NCI-H2029 (cell line): Measurements from ENCODE around the gene BIN1.

Experiments
- DNase-seq: peaks from one replicate; lab custom pipeline; 2025; lab: John Stamatoyannopoulos, UW

The BIN1 gene

GRCh38 chr2:127074936-127075335 lies 32.0 kb downstream of the BIN1 start:
- DNase-seq: no peak

GRCh38 chr2:127074358-127074757 lies 32.6 kb downstream of the BIN1 start:
- no peak for DNase-seq

- DNase-seq: no peak
Observed at GRCh38 chr2:127072970-127073369, 34.0 kb downstream of the BIN1 start.

- no peak for DNase-seq
Observed at GRCh38 chr2:127072396-127072795, 34.6 kb downstream of the BIN1 start.

DNA sequence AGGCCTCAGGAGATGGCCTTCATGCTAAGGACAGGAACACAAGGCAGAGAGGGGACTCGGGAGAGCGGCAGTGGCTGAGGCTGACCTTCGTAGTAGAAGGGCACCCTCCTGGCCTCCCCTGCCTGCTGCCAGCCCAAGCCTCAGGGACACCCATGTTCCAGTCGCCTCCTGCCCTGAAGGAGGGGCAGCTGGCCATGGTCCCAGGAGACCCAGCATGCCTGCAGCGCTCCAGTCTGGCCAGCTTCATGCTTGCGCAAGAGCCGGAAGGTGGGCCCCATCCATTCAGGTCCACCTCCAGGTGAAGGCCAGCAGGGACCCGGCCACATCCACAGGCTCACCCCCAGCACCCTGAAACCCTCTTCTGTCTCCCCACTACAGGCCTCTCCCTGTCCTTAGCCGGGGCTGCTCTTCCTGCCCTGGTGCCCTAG lies 35.0 kb downstream of the BIN1 start:
- DNase-seq: no peak

DNA sequence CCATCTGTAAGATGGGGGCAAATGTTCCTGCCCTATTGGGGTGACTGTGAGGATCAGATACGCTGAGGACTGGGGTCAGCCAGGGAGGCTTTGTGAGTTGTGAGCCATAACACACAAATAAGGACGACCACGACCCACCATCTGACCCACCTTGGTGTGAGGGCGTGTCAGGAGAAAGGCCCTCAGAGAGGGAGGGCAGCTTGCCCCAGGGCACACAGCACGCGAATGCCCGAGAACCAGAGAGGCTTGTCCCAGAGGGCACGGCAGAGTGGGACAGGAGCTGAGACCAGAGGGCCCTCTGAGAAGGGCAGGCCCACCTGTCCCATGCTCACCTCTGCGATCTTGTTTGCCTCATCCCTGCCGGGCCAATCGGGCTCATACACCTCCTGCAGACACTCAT lies 36.7 kb downstream of the BIN1 start:
- DNase-seq: no peak

DNA sequence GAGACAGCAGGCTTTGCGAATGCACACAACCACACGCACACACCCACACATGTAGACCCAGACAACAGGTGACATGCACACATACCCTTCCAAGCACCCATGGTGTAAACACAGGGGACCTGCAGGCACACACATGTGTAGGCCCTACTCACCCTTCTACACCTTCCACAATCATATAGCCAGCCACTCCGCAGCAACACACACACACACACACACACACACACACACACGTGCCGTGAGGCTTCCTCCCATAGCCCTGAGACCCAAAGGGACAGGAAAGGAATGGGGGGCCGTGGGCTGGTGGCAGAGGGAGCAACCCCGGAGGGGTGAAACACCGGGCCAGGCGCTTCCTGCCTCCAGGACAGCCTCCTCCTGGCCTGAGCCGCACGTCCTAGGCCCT lies 37.4 kb downstream of the BIN1 start:
- no peak for DNase-seq

DNA sequence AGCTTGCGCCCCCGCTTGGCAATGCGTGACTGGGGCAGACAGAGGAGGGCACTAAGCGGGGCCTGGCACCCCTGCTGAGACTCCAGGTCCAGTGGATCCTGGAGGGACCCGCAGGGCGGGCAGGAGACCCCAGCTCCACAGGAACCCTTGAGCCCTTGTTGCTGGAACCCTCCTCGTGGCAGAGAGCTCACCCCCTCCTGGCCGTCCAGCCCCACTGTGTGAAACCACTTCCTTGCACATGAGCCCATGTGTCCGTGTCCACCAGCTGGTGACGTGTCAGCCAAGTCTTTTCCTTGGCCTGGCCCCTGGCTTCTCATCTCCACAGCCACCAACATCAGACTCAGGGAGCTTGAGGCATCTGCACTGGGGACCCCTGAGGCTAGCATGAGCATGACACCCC lies 38.0 kb downstream of the BIN1 start:
- DNase-seq: no peak

DNA sequence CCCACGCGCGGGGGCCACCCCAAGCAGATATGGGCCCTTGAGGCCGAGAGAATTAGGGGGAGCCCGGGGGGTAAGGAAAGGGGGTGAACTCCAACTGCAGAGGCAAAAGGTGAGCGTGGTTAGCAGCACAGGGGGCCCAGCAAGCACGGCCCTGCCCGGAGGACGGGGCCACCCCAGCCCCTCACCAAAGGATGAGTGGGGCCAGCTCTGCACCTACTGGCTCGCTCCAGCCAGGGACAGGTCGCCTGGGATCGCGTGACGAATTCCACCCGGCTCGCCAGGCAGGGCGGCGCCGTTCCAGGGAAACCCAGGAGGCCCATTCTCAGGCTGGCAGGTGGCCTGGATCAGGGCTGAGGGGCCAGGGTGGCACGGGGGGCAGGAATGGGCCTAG lies 38.6 kb downstream of the BIN1 start:
- no peak for DNase-seq

- DNase-seq: peak; percentile 24
Observed at GRCh38 chr2:127067620-127068350, 39.2 kb downstream of the BIN1 start.

GRCh38 chr2:127066942-127067341 lies 40.0 kb downstream of the BIN1 start:
- DNase-seq: no peak

GRCh38 chr2:127065940-127066318 lies 41.0 kb downstream of the BIN1 start:
- no peak for DNase-seq

DNA sequence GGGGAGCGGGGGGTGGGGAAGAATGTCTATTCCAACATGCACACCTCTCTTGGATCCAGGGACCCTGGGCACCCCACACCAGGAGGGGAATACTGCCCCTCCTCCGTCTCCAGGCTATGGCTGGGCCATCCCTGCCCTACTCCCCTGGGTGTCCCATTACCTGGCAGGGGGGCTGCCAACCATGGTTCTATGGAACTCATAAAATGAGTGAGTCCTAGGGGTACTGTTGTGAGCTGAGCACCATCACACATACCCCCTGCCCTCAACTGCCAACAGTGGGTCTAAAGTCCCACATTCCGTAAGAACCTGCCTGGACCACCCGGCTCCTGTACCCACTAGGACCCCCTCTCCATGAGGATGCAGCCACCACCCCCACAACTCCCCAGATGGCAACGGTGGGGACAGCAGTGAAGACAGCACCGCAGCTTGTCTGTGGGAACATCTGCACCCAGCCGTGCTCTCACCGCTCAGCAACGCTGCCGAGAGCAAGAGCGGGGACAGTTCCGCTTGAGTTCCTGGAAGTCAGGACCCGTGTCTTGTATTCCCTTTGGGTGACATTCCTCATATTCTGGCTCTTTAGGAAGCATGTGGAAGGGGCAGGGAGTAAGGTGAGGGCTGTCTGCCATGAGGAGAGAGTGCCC lies 41.5 kb downstream of the BIN1 start:
- no peak for DNase-seq

DNA sequence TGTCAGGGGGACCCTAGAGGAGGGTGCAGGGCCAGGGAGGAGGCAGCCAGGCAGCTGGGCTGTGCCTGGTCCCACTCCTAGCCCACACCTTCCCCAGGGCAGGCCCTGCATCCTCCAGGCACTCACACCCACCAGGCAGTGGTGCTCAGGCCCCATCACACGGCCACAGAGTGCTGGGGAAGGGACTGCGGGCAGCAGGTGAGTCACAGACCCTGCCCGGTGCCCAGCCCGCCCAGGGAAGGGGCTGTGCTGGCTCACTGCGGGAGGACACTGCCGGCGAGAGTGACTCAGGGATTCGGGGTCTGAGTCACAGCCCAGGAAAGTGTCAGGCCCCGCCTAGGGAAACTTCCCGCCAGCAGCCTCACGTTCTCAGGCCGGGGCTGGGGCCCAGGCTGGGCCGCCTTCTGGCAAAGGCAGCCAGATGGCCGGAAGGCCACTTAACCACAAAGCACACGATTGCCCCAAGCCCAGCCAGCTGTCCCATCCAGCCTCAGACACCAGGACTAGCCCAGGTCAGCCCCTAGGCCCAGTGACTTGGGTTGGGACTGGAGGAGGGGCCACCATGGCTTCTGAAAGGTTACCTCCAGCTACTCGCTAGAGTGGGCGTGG lies 42.2 kb downstream of the BIN1 start:
- no peak for DNase-seq

- DNase-seq: no peak
Observed at GRCh38 chr2:127063701-127064590, 43.0 kb downstream of the BIN1 start.

- DNase-seq: no peak
Observed at GRCh38 chr2:127061375-127062273, 45.3 kb downstream of the BIN1 start.

GRCh38 chr2:127060264-127060945 lies 46.5 kb downstream of the BIN1 start:
- no peak for DNase-seq

DNA sequence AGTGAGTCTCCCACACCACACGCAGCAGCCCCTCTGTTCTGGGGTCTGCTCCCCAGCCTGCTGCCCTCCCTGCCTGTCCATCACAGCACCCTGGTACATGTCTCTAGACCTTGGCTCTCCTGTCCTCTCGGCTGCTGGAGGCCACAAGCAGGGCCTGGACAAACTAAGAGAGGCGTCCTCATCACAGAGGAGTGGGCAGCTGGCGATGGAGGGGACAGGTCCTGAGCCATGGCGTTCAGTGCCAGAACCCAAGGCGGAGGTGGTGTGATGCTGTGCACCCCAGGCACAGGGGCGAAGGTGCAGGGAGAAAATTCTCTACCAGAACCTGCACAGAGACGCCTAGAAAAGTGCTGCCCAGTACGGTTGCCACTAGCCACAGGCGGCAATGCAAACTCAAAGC lies 47.4 kb downstream of the BIN1 start:
- no peak for DNase-seq

GRCh38 chr2:127058954-127059252 lies 48.1 kb downstream of the BIN1 start:
- DNase-seq: no peak

- DNase-seq: no peak
Observed at GRCh38 chr2:127058246-127058953, 48.6 kb downstream of the BIN1 start.
